GM21619 (cell line): Measurements from ENCODE around the gene DCAF16.

ENCODE experiments used
- ATAC-seq: cut with Tn5 transposase; IDR thresholded peaks from one replicate; pipeline ENCODE4 v1.9.1; 2021; ENCODE audit not compliant: unreplicated experiment

The DCAF16 gene

DNA sequence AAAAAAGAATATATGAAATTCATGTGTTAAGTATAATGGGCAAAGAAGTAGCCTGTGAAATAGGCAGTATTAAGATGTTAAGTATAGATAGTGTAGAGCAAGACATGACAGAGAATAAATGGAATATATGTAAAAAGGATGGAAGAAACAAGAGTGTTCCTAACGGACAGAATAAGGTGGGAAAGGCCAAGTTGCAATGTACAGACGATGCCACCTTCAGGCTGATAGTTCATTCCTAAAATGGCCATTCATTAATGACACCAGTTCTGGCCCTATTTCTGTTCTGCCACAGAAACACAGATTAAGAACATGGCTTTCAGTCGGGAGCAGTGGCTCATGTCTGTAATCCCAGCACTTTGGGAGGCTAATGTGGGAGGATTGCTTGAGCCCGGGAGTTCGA lies 24.7 kb downstream of the DCAF16 start:
- no peak for ATAC-seq

GRCh38 chr4:17781300-17782287 lies 29.0 kb downstream of the DCAF16 start, which contains the start of gene FAM184B:
Gene FAM184B (minus strand): TSS chr4:17781621. CDS start chr4:17781299, 322 bp downstream.
- ATAC-seq, result no peak

GRCh38 chr4:17780501-17781299 lies 29.9 kb downstream of the DCAF16 start:
- no peak for ATAC-seq

DNA sequence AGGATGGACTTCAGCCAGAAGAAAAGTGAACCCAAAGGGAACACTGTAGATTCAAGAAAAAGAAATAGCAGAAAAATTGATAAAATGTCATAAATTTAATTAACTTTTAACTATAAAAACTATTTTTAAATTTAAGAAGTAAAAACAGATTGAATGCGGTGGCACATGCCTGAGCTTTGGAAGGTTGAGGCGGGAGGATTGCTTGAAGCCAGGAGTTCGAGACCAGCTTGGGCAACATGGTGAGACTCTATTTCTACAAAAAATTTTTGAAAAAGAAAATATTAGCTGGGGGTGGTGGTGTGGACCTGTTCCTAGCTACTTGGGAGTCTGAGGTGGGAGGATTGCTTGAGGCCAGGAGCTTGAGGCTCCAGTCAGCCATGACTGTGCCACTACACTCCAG lies 32.1 kb downstream of the DCAF16 start:
- no peak for ATAC-seq

DNA sequence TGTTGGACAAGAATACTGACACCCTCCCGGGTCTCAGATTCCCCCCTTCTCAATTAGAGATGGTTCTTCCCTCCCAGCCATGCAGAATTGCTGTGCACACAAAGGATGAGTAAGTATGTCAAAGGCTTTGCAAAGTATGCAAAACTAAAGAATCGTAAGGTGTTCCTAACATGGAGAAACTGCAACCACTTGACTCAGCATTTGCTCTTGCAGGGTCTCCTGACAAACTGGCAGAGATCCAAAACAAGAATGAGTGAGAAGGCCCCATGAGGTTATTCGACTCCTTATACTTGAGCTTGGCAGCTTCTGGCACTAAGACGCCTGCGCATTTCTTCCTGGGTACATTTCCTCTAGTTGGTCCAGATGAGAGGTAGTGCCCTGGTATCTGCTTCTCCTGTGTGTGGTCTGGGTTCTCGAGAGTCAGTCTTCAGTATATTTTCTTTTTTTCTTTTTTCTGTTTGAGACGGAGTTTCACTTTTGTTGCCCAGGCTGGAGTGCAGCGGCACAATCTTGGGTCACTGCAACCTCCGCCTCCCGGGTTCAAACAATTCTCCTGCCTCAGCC lies 37.3 kb downstream of the DCAF16 start:
- no peak for ATAC-seq

DNA sequence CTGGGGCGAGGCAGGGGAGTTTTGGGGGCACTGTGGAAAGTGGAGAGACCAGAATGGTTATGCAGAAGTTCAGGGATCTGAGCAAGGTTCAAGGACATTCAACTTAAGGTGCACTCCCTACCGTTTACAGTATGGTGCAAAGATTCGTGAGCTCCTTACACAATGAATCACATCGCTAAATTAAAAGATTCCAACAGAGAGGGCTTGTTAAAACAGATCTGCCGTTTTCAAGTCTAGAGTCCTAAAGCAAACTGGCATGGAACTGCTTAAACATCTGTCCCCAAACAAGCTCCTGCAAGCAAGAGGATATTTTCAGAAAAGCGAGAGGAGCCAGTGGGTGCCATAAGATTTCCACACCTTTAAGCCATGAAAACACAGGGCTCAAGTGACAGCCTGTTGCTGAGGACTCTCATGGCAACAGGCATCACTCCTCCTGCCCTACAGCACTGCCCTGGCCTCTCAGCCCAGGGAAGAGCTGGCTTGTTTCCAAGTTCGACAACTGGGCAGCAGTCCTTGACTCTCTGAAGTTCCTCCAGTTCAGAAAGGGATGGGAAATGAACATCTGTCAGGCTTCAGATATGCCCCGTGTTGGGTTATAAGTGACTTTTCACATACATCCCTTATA lies 39.2 kb downstream of the DCAF16 start:
- ATAC-seq, result no peak

DNA sequence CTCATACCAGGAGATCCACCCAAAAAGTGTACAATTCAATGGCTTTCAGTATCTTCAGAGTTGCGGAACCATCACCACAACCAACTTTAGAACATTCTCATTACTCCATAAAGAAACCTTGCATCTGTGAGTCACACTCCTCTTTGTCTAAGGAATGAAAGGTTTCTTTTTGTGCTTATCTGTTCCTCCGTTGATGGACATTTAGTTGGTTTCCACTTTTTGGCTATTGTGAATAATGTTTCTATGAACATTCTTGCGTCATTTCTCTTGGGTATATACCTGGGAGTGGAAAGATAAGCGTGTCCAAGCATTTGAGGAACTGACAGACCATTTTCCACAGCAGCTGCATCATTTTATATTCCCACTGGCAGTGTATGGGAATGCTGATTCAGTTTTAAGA lies 39.7 kb downstream of the DCAF16 start:
- no peak for ATAC-seq

GRCh38 chr4:17769406-17770174 lies 41.0 kb downstream of the DCAF16 start:
- no peak for ATAC-seq

- no peak for ATAC-seq
These were observed 43.6 kb downstream of the DCAF16 start for GRCh38 chr4:17766826-17767458.

GRCh38 chr4:17765514-17766286 lies 44.9 kb downstream of the DCAF16 start:
- no peak for ATAC-seq

DNA sequence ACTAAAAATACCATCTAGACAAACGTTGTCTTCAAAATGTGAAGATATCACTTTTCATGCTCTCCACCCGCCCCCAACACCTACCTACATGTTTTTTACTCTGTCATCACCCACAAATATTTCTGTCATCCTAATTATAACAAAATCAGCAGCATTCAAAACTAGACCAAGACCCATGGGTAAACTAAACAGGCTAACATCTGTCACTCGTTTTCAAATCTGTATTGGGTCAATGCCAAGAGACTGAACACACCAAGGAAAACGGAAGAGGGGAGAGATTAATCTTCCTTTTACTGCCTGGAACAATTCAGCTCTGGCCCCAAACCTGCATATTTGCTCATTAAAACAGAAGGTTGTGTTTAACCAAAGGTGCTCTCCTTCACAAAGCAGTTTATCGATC lies 46.6 kb downstream of the DCAF16 start:
- ATAC-seq, result no peak

GRCh38 chr4:17763416-17763815 lies 47.1 kb downstream of the DCAF16 start:
- ATAC-seq, result no peak

DNA sequence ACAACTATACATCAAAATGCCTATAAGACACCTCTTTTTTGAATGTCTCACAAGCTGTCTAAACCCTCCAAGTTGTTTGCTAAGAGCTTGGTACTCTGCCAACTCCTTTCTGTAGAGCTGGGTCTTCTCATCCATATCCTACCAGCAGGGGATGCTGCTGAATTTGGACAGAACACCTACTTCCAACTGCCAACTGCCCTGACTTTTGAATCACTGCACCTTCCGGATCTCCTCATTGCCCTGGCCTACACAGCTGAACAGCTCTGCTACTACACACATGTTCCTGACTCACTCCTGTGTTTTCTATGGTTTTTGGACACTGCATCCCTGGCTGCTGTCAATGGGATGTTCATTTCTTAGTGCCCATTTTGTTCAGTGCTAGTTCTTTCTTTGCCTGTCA lies 47.8 kb downstream of the DCAF16 start:
- ATAC-seq, result no peak

DNA sequence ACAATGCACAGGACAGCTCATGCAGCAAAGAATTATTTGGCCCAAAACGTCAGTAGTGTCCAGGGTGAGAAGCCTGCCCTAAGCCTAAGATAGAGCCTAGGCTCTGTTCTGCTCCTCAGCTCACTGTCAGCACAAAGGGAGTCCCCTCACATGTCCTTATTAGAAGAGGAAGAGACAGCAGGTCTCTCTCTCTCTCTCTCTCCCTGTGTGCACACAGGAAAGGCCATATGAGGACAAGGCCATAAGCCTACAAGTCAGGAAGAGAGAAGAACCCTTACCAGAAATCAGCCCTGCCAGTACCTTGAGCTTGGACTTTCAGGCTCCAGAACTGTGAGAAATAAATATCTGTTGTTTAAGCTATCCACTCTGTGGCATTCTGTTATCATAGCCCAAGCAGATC lies 49.5 kb downstream of the DCAF16 start:
- no peak for ATAC-seq

DNA sequence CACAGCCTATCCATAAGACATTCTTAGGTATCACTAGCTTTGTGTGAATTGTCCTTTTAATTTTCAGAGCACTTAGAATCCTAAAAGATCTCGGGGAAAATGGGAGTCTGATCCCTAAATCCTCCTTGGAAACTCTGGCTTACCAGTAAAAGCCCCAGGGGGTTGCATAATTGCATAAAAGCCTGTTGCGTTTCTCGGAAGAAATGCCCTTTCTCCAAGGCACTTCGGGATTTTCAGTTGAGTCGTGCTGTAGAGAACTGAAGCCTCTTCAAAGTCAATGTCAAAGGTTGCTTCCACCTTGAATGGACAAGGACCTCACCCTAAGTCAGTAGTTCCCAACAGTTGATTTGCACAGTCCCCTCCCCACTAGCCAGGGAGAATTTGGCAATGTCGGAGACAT lies 49.9 kb downstream of the DCAF16 start:
- no peak for ATAC-seq

DNA sequence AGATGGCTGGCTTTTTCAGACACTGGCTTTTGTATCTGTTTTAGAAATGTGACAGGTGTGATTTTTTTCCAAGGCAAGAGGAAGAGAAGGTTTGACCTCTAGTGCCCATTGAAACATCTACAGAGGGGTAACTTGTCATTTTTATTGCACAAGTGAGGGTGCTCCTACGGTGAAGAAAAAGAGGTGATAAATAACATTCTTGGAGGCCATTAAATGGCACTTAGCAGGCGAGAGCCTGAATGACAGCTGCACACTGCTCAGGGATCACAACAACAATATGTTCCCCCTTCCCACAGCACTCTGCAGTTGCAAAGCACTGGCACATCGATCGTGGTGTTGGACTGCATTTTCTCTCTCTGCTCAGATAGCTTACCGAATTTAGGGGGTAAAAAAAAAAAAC lies 52.1 kb downstream of the DCAF16 start:
- ATAC-seq, result no peak

DNA sequence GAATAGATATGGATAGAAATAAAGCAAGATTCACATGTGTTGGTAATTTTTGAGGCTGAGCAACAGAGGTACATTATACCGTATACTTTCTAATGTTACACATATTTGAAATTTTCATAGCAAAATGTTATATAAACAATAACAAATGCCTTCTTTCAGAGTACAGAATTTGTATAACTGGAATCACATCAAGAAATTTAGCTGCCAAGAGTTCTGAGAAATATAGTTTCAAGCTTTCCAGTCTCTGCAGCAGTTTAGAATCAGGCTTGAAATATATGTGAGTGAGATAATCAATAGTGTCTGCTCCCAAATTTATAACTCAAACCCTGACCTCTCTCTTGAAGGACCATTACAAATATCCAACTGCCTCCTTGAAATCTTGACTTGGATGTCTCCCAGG lies 52.9 kb downstream of the DCAF16 start:
- no peak for ATAC-seq

- no peak for ATAC-seq
These were observed 56.9 kb downstream of the DCAF16 start for GRCh38 chr4:17753646-17754045.
